AG08396 (cell line): ENCODE data around the gene MAP2K6.

Source experiments
- DNase-seq: peaks from one replicate; pipeline ENCODE4 v3.0.0; 2012; ENCODE audit warnings: low spot score, mixed read lengths

The MAP2K6 gene

DNA sequence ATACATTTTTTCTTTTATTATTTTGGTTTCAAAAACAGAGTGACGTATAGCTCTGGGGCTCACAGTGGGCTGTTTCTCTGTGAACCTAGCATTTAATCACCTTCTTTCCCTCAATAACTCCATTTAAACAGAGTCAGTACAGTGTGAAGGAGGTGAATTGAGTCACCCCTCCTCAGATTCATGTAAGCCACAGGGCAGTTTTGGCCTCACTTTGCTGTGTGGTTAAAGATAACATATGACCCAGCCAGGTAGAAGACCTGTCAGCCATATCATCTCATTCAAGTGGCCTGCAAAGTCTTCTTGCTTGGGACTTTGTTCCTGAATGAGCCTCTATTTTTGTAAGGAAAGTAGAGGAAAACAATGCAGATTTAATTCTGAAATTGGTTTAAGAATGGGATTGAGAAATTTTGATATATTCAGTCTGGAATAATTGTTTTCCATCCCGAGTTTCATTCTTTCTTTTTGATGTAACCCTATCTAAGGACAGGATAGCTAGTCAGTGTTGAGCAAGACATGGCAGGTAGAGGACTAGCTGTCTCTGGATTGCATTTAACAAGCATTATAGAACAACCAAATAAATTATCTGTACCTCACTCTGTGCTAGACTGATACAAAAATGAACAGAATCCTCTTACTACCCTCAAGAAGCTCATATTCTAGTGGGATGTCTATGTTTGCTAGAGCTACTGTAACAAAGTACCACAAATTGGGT, 13.1 kb downstream of the MAP2K6 start:
- DNase-seq: no peak

DNA sequence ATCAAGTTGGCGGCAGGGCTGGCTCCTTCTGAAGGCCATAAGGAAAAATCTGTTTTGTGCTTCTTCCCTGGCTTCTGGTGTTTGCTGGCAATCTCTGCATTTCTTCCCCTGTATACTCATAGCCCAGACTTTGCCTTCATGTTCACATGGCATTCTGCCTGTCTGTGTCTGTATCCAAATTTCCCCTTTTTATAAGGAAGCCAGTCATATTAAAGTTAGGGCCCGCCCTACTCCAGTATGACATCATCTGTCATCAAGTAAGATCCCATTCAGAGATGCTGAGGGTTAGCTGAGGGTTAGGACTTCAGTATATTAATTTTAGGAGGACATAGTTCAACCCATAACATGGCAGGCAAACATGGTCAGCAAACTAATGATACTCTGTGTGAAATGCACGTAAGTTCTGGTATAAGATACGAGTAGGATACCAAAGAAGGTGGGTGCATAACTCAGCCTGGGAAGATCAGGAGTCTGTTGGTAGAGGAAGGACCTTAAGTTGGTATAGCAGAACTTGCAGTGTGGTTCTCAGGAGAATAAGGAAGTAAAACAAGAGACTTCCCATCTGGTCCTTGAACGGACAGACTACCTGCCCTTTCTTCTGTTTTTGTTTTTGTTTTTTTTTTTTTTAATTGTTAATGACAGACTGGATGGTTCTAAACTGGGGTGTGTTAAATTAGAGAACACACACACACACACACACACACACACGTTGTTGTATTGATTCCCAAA, 13.9 kb downstream of the MAP2K6 start:
- no peak for DNase-seq

DNA sequence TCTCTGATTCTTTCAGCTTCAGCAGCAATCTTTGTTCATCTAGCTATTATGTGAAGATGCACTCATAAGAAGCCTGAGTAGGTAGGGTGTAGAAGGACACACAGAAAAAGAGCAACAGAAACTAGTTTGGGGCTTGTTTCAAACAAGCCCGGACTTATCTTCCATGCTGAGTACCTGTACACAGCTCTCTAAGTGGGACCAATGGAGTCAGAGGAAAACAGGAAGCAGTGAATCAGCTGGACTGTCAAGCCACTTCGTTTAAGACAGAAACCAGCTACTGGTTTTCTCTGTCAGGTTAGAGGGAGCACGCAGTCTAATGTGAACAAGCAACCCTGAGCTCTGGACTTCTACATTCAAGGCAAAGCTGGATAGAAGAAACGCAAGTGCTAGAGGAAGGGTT, 16.0 kb downstream of the MAP2K6 start:
- DNase-seq: no peak

DNA sequence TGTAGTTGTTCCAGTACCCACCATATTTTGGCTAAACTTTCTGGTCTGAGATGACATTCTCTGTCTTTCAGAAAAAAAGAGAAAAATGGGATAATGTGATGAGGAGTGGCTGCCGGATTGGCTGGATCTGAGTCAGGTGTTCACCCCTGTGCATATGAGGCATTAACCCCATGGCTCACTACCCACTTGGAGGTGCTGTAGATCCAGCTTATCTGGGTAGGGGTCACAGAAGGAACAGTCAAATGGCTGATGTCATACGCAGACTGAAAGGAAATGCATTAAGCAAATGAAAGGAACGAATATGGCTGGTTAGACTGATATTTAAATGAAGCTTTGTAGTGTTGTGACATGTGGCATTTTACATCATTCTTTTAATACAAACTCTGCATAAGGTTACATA, 17.3 kb downstream of the MAP2K6 start:
- DNase-seq: no peak

DNA sequence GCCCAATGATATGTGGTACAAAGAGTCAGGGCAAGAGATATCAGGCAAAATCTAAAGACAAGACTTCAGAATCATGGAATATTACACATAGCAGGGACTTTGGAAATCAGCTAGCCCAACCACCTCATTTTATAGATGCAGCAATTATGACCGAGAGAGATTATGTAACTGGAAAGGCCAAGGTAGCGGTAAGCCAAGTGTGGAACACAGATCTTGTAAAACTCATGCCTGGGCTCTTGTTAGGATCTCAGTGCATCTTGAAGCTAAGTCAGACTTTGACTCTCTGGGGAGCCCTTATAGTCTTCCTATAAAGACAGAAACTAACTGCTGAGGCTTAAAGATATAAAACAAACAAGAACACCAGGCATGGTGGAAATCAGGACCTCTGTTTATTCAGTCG, 18.6 kb downstream of the MAP2K6 start:
- no peak for DNase-seq

DNA sequence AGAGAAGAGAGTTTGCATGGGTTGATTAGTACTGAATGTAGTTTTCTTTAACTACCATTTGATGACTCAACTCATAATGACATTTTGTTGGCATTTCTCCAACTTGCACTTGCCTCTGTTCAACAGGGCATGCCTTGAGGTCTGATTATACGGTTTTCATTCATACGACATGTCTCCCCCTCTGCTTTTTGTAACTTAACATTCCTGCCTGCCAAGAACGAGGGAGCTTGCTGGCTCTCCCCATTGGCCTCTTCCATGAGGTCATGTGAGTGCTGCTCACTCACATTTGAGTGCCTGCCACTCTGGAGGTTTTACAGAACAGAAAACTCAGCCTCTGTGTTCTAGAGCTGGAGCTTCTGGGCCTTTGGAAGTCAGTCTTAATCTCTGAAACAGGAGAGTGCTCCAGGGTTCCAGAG, 19.7 kb downstream of the MAP2K6 start:
- DNase-seq: no peak

DNA sequence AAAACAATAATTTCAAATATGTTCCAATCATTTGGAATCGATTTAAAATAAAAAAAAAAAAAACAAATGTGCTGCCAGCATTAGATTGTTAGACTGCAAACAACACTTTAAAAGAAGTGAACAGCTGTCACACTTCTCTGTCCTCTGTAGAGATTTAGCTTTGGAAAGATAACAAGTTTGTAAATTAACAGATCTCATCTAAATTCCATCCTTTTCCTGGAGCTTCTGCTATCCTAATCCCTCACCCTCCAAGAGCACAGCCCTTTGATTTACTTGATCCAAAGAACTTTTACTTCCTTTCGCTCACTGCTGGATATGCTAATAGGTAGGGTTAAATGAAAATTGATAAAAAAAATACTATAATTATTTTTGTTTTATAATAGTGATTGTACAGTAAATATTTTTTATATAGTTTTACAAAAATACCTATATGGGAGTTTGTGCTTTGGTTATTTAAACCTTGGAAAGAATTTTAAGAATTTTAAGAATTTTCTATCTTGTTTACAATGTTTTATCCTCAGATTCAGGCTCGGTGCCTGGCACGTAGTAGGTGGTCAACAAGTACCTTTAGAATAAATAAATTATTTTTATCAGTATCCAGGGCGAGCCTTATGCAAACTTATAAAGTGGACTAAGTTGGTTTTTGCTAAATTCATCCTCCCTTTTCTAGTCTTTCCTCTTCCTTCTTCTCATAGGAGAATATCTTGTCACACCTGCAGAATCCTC, 21.6 kb downstream of the MAP2K6 start:
- no peak for DNase-seq

DNA sequence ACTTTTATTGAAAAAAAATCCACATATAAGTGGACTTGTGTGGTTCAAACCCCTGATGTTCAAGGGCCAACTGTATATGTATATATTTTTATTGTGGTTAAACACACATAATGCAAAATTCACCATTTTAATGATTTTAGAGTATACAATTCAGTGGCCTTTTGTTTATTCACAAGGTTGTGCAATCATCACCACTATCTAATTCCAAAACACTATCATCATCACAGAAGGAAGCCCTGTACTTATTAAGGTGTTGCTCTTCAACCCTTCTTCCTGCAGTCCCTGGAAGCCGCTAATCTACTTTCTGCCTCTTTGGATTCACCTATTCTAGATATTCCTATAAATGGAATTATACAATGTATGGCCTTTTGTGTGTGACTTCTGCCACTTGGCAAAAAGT, 23.0 kb downstream of the MAP2K6 start:
- DNase-seq: no peak

DNA sequence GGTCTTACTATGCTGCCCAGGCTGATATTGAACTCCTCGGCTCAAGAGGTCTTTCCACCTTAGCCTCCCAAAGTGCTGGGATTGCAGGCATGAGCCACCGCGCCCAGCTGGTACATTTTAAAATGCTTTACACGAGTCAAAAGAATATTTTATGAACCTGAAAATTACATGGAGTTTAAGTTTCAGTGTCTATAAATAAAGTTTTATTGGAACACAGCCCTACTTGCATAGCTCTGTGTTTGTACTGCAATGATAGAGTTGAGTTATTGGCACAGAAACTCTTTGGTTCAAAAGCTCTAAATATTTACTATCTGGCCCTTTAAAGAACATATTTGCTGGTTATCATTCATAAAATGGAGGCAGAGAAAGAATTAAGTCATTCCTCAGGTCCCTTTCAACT, 24.3 kb downstream of the MAP2K6 start:
- no peak for DNase-seq

DNA sequence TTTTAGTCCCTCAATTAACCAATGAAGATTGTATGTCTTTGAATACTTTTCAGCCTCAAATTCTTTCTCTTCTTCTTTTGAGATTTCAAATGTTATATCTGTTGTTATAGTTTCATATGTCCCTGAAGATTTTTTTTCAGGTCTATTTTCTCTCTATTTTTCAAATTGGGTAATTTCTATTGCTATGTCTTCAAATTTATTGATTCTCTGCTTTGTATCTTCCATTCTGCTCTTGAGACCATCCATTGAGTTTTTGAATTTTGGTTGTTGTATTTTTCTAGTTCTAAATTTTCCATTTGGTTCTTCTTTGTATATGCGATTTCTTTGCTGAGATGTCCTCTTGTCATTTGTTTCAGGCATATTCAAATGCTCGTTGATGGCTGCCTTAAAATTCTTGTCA, 26.7 kb downstream of the MAP2K6 start:
- DNase-seq: no peak

DNA sequence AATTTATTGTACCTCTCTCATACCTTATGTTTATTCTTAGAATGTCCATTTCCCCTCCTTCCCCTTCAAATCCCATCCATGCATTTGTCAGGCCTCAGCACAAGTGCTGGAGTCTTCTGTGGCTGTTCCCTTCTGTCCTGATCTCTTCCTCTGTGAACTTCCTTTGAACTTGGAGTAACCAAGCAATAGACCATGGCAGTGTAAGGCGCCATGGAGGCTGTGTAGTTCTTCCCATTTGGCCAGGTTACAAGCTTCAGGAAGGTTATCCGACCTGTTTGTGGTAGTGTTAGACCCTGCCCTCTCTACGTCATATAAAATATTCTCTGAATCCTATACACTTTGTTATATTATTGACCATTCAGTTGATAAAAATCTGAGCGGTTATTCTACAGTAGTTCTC, 28.6 kb downstream of the MAP2K6 start:
- DNase-seq: no peak

DNA sequence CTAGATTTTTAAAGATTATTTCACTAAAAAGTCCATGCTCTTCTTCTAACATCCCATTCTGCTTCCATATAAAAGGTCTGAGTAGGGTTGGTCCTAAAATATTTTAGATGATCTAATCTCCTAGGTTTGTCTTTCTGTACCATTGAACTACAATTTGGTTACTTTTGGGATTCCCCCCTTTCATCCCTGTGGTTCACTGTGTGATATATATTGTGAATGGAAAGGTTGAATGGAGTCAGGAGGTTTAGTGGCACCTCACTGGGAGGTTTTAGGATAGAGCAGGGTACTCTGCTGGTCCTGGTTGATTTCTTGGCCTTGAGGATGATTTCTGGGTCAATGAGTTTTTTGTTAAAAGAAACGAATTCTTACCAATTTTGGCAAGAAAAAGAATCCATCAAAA, 29.5 kb downstream of the MAP2K6 start:
- no peak for DNase-seq

DNA sequence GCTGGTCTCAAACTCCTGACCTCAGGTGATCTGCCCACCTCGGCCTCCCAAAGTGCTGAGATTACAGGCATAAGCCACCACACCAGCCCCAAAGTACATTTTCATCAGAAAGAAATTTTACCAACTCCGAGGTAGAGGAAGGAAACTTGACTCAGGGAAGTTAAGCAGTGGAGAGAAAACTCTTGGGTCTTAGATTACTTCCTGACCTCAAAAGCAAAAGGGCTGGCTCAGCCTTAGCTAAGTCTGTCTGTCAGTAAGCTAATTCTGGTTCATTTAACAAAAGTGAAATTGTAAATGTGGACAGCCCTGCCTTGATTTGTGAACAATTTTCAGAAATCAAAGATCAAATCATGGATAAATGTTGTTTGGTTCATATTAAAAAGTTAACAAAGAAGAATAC, 30.6 kb downstream of the MAP2K6 start:
- no peak for DNase-seq

DNA sequence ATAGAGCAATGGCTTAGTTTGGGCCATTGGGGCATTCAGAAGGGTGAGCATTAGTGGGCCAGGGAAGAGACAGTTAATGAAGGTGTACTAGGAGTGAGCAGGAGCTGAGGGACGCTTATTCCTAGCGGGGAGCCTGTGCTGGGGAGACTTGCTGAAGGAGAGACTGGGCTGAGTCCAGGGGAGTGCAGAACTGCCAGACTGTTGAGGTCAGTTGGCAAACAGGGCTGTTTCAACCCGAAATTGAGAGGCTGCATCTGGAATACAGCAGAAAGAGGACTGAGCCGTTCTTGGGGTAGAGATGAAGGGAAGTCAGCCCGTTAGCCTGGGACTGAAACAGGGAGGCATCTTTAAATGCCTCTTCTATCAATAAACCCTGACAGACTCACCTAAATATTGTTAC, 33.2 kb downstream of the MAP2K6 start:
- no peak for DNase-seq

DNA sequence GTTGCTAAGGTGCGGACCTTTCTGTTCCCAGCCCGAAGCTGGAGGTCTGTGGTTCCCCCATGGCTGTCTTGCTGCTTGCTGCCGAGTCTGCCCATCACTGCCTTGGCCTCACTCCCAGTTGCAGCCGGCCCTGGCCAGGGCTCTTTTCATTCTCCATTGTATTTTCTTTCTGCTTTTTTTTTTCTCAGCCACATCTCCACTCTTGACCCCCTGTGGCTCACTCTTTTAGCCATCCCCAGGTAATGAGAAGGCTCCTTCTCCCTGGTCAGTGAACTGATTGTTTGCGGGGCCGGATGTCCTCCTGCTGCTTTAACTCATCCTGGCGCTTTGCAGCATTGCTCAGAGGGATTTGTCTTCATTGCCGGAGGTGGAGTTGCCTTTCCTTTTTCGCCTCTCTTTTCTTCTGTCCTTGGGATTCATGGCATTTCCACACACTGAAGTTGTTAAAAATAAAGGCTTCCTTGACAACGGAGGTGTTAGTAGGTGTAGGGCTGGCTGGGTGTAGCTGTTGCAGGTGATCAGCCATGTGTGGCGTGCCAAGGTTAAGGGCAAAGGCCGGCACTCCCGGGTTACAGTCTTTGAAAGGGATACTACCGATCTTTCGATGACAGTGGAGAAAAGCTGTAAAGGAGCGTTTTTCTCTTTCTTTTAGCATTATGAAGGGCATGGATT, 34.1 kb downstream of the MAP2K6 start:
- peak; percentile 12 for DNase-seq

DNA sequence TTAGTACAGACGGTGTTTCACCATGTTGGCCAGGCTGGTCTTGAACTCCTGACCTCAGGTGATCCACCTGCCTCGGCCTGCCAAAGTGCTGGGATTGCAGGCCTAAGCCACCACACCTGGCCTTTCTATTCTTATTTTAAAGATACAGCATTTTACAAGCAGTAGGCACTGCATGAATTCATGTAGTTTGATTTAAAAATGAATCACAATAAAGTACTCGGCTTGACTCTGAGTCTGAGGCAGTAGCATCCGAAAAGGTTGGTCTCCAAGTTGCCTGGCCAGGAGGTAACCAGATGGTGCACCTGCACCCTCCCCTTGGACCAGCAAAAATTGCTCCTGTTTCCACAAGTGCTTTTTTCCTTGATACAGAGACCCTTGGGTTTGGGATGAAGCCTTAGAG, 35.6 kb downstream of the MAP2K6 start:
- DNase-seq: no peak

DNA sequence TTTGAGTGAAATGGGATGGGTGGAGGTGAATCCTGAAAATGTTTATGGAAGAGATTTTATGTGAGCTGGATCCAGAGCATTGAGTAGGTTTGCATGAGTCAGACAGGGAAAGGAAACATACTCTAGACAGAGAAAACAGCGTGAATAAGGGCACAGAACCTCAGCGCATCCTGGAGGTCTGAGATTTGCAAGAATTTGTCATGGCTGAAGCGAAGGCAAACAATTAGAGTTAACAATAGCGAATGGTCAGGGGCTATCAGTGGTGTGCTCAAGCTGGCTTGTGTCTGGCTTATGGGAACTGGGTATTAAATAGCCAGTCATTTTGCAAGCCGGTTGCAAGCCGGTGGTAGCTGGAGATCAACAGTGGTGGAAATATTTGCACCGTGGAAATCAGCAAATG, 36.4 kb downstream of the MAP2K6 start:
- DNase-seq: no peak

DNA sequence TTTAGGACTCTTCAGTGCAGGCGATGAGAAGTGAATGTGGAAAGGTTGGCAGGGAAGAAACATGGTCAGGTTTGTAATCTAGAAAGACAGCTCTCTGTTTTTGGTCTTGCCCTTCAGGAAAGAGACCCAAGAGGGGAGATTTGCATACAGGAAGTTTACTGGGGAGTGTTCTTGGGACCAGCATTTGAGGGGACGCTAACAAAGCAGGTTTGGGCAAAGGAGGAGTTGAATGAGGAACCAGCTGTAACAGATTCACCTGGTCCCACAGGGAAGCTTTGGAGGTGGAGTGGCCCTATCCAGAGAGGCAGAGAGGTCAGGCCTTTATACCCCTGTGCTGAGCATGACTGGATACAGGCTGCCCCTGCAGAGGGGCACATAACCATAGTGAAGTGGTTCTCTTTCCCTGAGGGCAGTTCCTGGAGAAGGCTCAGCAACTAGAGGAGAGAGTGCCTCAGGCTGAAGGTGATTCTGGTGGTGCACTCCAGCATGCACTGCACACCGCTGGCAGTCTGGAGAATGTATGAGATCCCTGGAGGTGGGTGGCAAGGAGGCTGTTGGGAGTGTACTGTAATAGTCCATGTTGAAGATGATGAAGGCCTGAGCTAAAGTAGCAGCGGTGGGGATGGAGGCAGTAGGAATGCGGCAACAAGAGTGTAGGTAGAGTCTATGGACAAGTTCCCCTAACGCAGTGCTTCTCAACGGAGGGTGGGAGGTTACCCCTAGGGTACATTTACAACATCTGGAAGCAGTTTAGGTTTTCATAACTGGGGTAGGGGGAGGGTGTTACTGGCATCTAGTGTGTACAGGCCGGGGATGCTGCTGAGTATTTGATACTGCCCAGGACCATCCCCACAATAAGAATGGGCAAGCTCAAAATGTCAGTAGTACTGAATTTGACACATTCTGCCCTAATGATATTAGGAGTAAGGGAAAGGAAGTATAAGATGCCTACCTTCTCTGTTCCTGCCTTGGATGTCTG, 37.2 kb downstream of the MAP2K6 start:
- no peak for DNase-seq

DNA sequence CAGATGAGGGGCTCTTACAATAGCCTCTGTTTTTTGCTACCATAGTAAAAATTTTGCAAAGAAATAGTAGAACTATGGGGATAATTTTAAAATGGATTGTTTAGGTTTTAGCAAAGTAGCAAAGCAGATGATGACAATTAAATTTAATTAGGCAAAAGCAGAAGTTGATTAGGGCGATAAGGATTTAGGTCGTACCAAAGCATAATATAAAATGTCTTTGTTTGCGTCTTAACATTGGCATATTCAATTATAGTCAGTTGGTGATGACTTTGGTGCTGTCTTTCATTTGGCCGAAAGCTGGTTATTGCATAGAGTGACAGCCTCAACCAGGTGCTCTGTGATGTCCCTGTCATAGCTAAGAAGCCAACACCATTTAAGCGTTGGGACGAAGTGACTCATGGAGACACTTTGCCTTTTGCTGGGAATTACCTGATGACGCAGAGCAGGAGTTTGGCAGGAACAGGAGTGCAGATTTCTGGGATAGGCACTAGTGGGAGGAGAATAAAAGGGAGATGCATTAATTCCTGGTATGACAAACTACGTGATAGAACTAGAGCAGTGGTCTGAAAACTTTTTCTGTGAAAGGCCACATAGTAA, 38.3 kb downstream of the MAP2K6 start:
- no peak for DNase-seq

DNA sequence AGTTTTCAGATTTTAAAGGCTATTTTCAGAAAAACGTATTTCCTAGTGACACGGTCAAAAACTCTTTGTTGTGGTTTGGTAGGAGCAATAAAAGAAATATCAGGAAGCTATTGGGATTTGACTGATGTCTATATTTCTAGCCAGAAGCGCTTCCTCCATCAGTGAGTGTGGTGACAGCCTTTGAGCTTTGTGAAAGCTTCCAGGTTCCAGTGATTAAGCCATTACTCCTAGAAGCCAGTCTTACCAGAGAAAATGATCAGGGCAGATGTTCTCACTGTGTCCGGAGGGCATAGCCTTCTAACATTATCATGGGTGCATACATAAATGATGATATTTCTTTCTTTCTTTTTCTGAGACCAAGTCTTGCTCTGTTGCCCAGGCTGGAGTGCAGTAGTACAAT, 39.6 kb downstream of the MAP2K6 start:
- no peak for DNase-seq

DNA sequence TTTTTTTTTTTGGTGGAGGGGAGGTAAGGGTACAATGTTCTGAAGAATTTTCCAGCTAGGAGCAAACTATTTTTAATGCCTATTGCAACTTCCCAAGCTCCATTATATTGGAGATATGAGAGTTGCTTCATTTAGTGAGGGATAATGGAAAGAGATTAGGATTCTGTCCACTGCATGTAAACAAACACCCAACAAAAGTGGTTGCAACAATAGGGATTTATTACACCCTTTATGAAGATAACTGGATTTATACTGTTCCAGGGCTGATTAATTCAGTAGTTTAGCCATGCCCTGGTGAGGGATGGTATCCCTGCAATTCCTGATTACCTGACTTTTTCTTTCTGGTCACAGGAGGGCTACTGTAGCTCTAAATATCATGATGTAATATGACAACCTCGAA, 40.5 kb downstream of the MAP2K6 start:
- DNase-seq: no peak
